IPS DF 4.7 (cell line): ENCODE measurements around the gene IL3RA.
"Not testable (repeated sequence)": the region's sequence is repeated elsewhere in the genome, so short reads cannot be mapped to it uniquely, and the experiment has no call there.

Experiments
- DNase-seq: peaks from one replicate; pipeline ENCODE4 v3.0.0-alpha.2; 2013; ENCODE audit warnings: low spot score; ENCODE audit errors: extremely low read depth

IL3RA gene

GRCh38 chrX:1398431-1399340, 62.1 kb downstream of the IL3RA start:
- DNase-seq = no peak

- no peak for DNase-seq
Measured at GRCh38 chrX:1400049-1400448, 63.5 kb downstream of the IL3RA start.

GRCh38 chrX:1400742-1401471, 64.3 kb downstream of the IL3RA start:
- no peak for DNase-seq

DNA sequence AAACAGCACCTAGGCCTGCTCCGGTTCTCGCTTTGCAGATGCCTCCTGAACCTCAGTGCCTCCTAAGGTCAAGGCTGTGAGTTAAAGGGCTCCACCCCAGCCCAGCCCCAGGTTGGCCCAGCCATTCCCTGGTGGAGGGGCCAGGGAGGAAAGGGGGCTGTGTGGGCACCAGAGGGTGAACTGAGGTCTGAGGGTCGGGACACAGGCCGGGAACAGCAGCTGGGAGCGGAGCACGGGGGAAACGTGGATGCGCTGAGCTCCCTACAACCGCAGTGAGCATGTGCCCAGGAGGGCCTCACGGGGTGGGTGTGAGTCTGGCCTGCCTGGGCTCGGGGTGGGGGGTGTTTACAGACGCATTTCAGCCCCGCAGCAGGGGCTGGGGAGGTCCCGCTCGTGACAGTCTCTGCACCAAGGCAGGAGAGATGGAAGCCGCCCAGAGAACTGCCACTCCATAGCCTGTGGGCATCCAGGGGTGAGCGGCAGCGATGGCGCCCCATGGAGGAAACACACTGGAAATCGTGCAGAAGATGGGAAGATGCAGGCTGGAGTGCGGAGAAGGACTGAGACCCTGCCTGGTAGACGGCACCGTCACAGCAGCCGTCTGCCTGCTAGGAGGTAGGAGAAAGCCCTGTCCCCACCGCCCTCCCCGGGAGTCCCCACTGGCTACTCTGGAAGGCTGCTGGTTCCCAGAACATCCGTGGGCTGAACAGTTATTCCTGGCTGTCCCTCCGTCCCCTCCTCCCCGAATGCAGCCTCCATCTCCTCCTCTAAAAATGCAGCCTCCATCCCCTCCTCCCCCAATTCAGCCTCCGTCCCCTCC, 65.2 kb downstream of the IL3RA start:
- DNase-seq = no peak

DNA sequence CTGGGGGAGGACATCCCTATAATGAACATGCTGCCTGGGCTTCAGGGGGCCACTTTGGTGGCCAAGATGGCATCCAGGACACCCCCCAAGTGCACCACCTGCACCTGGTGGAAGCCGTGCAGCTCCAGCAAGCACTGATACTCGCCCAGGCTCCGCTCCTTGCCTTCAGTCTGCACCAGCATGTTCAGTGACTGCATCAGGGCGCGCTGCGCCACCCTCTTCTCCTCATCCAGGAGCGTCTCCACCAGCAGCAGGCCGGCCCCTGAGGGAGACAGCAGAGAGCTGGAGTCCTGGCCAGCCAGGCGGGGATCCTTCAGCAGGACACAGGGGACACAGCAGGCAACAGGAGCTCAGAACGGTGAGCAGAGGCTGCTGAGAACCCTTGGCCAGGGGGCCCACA, 66.6 kb downstream of the IL3RA start:
- DNase-seq = no peak

- not testable (repeated sequence) for DNase-seq
Measured at GRCh38 chrX:1403867-1404266, 67.3 kb downstream of the IL3RA start.

DNA sequence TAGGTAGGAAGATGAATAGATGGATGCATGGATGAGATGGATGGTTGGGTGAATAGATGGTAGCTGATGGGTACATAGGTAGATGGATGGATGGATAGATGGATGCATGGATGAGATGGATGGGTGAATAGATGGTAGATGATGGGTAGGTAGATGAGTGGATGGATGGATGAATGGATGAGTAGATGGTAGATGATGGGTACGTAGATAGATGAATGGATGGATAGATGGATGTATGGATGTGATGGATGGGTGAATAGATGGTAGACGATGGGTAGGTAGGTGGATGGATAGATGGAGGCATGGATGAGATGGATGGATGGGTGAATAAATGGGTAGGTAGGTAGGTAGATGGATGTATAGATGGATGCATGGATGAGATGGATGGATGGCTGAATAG, 69.2 kb downstream of the IL3RA start:
- DNase-seq = not testable (repeated sequence)

DNA sequence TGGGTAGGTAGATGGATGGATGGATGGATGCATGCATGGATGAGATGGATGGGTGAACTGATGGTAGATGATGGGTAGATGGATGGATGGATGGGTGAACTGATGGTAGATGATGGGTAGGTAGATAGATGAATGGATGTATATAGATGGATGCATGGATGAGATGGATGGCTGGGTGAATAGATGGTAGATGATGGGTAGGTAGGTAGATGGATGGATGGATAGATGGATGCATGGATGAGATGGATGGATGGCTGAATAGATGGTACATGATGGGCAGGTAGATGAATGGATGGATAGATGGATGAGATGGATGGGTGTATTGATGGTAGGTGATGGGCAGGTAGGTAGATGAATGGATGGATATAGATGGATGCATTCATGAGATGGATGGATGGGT, 70.5 kb downstream of the IL3RA start:
- DNase-seq = no peak

- DNase-seq = no peak
Measured at GRCh38 chrX:1411326-1411725, 74.7 kb downstream of the IL3RA start.

DNA sequence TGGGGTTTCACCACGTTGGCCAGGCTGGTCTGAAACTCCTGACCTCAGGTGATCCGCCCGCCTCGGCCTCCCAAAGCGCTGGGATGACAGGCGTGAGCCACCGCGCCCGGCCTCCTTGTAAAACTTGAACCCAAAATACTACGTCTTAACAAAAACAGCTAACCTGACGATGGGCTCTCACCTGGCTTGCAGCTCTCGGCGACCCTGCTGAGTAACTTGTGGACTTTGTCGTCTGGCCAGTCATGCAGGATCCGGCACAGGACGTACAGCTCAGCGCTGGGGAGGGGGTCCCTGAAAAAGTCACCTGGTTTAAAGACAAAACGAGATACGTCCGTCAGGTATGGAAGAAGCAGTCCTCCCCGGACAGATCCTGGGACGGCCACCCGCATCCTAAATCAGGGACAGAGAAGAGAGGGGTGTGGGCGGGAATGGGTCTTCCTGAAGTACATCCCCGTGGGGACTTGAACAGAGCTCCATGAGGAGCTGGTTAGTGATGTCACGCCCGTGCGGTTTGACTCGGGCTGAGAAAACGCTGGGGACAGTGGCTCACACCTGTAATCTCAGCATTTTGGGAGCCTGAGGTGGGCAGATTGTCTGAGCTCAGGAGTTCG, 76.1 kb downstream of the IL3RA start:
- DNase-seq = no peak

DNA sequence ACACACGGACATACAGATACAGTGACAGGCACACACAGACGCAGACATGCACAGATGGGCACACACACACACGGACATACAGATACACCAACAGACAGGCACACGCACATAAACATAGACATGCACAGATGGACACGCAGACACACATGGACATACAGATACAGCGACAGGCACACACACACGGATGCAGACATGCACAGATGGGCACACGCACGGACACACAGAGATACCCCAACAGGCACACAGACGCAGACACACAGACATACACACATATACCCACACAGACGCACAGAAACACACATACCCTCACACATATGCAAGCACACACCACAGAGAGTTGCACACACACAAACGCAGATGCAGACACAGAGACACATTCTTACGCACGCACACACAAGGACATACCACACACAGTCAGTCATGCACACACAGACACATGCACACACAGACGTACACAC, 79.8 kb downstream of the IL3RA start:
- no peak for DNase-seq

DNA sequence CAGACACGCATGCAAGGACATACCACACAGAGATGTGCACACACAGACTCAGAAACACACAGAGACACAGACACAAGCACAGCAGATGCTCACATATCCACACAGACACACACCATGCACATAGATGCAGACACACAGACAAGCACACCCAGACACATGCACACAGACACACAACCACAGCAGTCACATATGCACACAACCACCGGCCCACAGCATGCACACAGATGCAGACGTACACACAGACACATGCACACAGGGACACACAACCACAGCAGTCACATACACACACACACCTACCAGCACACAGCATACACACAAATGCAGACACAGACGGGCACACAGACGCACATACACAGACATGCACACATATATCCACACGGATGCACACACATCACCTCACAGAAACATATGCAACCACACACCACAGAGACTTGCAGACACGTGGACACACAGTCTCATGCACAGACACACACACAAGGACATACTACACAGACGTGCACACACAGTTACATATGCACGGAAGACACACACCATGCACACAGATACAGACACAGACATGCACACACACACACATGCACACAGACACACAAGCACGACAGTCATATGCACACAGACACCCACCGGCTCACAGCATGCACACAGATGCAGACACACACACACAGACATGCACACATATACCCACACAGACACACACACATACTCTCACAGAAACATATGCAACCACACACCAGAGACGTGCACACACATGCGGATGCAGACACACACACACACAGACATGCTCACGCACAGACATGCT, 80.6 kb downstream of the IL3RA start:
- DNase-seq = no peak

DNA sequence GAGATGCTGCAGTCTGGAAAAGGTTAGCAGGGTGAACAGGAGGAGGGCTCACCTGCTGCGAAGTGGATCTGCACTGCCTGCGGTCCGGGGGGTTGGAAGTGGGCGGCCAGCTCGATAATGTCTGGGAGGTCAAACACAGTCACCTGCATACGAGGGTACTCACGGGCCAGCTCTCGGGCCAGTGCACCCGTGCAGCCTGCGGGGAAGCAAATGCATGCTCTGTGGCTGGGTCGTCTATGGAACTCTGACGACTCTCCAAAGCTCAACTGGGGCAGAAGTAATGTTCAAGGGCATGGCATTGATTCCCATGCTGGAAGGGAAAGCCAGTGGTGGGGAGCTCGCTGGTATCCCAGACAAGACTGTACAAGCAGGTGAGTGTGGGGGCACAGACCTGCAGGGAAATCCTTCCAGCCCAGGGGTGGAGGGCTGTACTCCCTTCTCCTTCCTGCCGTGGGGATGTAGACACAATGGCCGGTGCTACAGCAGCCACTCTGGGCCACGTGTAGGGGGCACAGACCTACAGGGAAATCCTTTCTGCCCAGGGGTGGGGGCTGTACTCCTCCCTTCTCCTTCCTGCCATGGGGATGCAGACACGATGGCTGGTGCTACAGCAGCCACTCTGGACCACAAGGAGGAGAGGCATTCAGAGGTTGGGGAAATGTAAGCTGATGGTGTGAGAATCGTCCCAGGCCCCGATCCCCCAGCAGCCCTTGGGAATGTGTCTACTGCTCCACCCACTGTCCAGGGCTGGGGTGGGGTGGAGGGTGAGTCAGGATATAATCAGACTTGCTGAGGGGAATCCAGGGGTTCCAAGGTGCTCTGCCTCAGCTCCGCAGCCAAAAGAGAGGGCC, 81.6 kb downstream of the IL3RA start:
- DNase-seq = no peak

GRCh38 chrX:1418901-1419544, 82.4 kb downstream of the IL3RA start:
- DNase-seq = no peak

- DNase-seq = no peak
Measured at GRCh38 chrX:1419545-1420355, 83.2 kb downstream of the IL3RA start.

DNA sequence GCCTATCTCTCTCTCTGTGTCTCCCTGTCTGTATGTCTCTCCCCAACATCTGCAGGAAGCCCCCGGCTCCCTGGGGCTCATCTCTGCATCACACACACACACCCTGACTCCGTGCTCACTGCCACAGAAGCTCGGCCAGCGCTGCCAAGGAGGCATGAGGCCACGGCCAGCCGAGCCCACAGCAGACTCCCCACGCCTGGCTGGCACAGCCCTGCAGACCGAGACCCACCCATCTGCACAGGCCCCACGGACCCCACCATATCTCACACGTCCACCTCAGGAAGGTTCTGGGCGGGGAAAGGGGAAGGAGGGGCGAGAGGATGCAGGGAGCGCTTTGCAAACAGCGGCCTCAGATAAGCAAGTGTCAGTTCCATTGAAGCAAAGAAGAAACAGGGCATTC, 83.8 kb downstream of the IL3RA start:
- no peak for DNase-seq

GRCh38 chrX:1421433-1422134, 85.0 kb downstream of the IL3RA start:
- no peak for DNase-seq

- no peak for DNase-seq
Measured at GRCh38 chrX:1422135-1422465, 85.5 kb downstream of the IL3RA start.
